OCI-LY7 (cell line): ENCODE results near the gene NDUFAF7. TPM values are rescaled to one million over a fixed set of nuclear protein-coding genes. Genes with fewer than 3 reads are reported as not detected.

Experiments used
- BruUV-seq: library from RNA; stranded (reverse); fragments of 400-500 nt; replicated peaks from 2 replicates; lab custom pipeline; 2021; lab: Mats Ljungman, UMichigan
- CTCF ChIA-PET: fragments of 300-600 bp; sonication (Branson Sonifier 250); formaldehyde crosslinking; loops from one replicate; lab custom pipeline; 2022; ENCODE audit warnings: antibody characterized with exemption; ENCODE audit not compliant: unreplicated experiment; lab: Charles Lee
- POLR2A ChIA-PET: fragments of 300-600 bp; sonication (Branson Sonifier 250); formaldehyde crosslinking; loops from one replicate; lab custom pipeline; 2022; ENCODE audit warnings: antibody characterized with exemption; lab: Charles Lee
- DNase-seq: peaks from one replicate; pipeline ENCODE4 v3.0.0-alpha.2; 2015; ENCODE audit warnings: low spot score
- H2AFZ ChIP-seq: fragments of 200-600 bp; sonication (generic), shearing (Covaris generic); 2 replicates; pipeline ENCODE4 v1.6.1; 2014; ENCODE audit warnings: mild to moderate bottlenecking, antibody characterized with exemption, low read length, moderate library complexity
- H3K27ac ChIP-seq: fragments of 200-600 bp; sonication (generic); 2 replicates; pipeline ENCODE4 v1.5.1; 2014; ENCODE audit warnings: mixed run types, low read depth, mild to moderate bottlenecking, moderate library complexity, low read length, inconsistent platforms; ENCODE audit not compliant: poor library complexity, severe bottlenecking
- H3K36me3 ChIP-seq: fragments of 200-600 bp; sonication (generic); 2 replicates; pipeline ENCODE4 v1.6.1; 2014; ENCODE audit warnings: mild to moderate bottlenecking, antibody characterized with exemption, low read length, moderate library complexity, mixed read lengths; ENCODE audit not compliant: insufficient read depth
- H3K4me1 ChIP-seq: fragments of 200-600 bp; sonication (generic); 2 replicates; pipeline ENCODE4 v1.5.1; 2014; ENCODE audit warnings: mild to moderate bottlenecking, low read length; ENCODE audit not compliant: insufficient read depth, poor library complexity, severe bottlenecking
- H3K4me2 ChIP-seq: fragments of 200-600 bp; sonication (generic); 2 replicates; pipeline ENCODE4 v1.6.1; 2014; ENCODE audit warnings: mild to moderate bottlenecking, low read length
- H3K4me3 ChIP-seq: fragments of 200-600 bp; sonication (generic); 2 replicates; pipeline ENCODE4 v1.5.1; 2014; ENCODE audit warnings: mild to moderate bottlenecking, low read depth, low read length; ENCODE audit not compliant: poor library complexity, severe bottlenecking
- H3K79me2 ChIP-seq: fragments of 200-600 bp; sonication (generic); 2 replicates; pipeline ENCODE4 v1.6.1; 2016; ENCODE audit warnings: low read depth, mild to moderate bottlenecking, low read length, moderate library complexity, mixed read lengths; ENCODE audit not compliant: insufficient read depth
- H3K9me2 ChIP-seq: fragments of 200-600 bp; sonication (generic); 2 replicates; pipeline ENCODE4 v1.6.1; 2016; ENCODE audit warnings: mild to moderate bottlenecking, low read length, mixed read lengths; ENCODE audit not compliant: insufficient read depth
- H3K9me3 ChIP-seq: fragments of 200-600 bp; sonication (generic); 2 replicates; pipeline ENCODE4 v1.6.1; 2014; ENCODE audit warnings: mild to moderate bottlenecking, mixed run types, low read length, mixed read lengths
- H4K20me1 ChIP-seq: fragments of 200-600 bp; sonication (generic); 2 replicates; pipeline ENCODE4 v1.6.1; 2014; ENCODE audit warnings: mild to moderate bottlenecking, antibody characterized with exemption, low read length, moderate library complexity, mixed read lengths; ENCODE audit not compliant: insufficient read depth
- CTCF ChIP-seq: fragments of 200-600 bp; sonication (generic); conservative IDR thresholded peaks from 2 replicates; pipeline ENCODE4 v1.5.1; 2014; ENCODE audit warnings: mild to moderate bottlenecking, antibody characterized with exemption, low read length, moderate library complexity, mixed read lengths
- EZH2phosphoT487 ChIP-seq: fragments of 200-600 bp; sonication (generic); IDR thresholded peaks from 2 replicates; pipeline ENCODE4 v1.6.1; 2018; ENCODE audit warnings: low read depth, borderline replicate concordance, mild to moderate bottlenecking, mixed run types, antibody characterized with exemption, low read length, moderate library complexity, mixed read lengths
- intact Hi-C: fragments of 100-400 bp; cut with micrococcal nuclease; formaldehyde crosslinking; loops from one replicate; pipeline ENCODE4 v1.10.0; 2022; ENCODE audit not compliant: unreplicated experiment
- total RNA-seq, 2 experiments: library from RNA; depleted of rRNA in 1 of 2; stranded (reverse); fragments of >200 nt in 1 of 2; shearing (Covaris generic) in 1 of 2; gene quantifications; 2 replicates each; pipeline ENCODE4 v1.2.3, GENCODE V29; 2014 to 2022

Gene NDUFAF7
- total RNA-seq, 2 experiments from 2014 or later = 23.3 to 26.0 TPM

GRCh38 chr2:37271376-37272067 is 40.1 kb downstream of the NDUFAF7 start:
- Histone ChIP-seq H3K4me1 (no peaks in the 10 kb centered on the region), H3K9me3 (no peaks in the 10 kb centered on the region), H3K4me2 (no peak overlapping the region), H3K27ac (no peak overlapping the region), H2AFZ (no peak overlapping the region), H3K79me2 (no peaks in the 10 kb centered on the region), H4K20me1 (no peaks in the 10 kb centered on the region), H3K9me2 (no peaks in the 10 kb centered on the region), H3K36me3 (peaks cover 100% of the 10 kb centered on the region), H3K4me3 (no peak overlapping the region)
- POLR2A ChIA-PET = interaction anchor here (1.0 kb wide), 1 partner anchor 13 kb away, joined by 3 read pairs; no protein-coding TSS in a partner anchor
- CTCF ChIA-PET = no interaction called here
- no peak for DNase-seq
- BruUV-seq = no TSS peak
- TF ChIP-seq CTCF (no peak), EZH2phosphoT487 (no peak)
- intact Hi-C loops = no loop called here

GRCh38 chr2:37274359-37274965 is 43.0 kb downstream of the NDUFAF7 start:
- intact Hi-C loops = no loop called here

More at GRCh38 chr2:37274359-37274965, 43.0 kb downstream of the NDUFAF7 start:
- no peaks in the 10 kb centered on the region for H4K20me1 ChIP-seq
- no peaks in the 10 kb centered on the region; the same call in 1 of the 2 replicates for H3K79me2 ChIP-seq
- no peak for DNase-seq
- H3K9me2 ChIP-seq = no peaks in the 10 kb centered on the region
- no peaks in the 10 kb centered on the region for H3K4me1 ChIP-seq
- no peak overlapping the region for H3K4me3 ChIP-seq
- ChIA-PET CTCF (no interaction called here), POLR2A (interaction anchor here (0.6 kb wide), 3 partner anchors 38 to 121 kb away, joined by 3 to 6 read pairs (median 3); no protein-coding TSS in a partner anchor)
- TF ChIP-seq EZH2phosphoT487 = no peak
- TF ChIP-seq CTCF = no peak
- BruUV-seq = no TSS peak
- H3K4me2 ChIP-seq = no peak overlapping the region
- H3K36me3 ChIP-seq = peaks cover 100% of the 10 kb centered on the region
- H3K27ac ChIP-seq = no peak overlapping the region
- H3K9me3 ChIP-seq = no peaks in the 10 kb centered on the region
- no peak overlapping the region for H2AFZ ChIP-seq
